ENCODE results near the gene SORCS2.

- TF ChIP-seq ARNT (IDR thresholded peaks at IDR 0.05): no peak
- TF ChIP-seq FOXA1 (IDR thresholded peaks at IDR 0.05): no peak
These were observed 380.6 kb downstream of the SORCS2 start for GRCh38 chr4:7572894-7573293.
